ENCODE data around the gene ERVK3-1. TPM values are rescaled to one million over a fixed set of nuclear protein-coding genes. Genes with fewer than 3 reads are reported as not detected.

ERVK3-1 gene
- total RNA-seq, 1 experiment from 2014 or later: 28.1 TPM

GRCh38 chr19:58284199-58284598 is 21.0 kb upstream of the ERVK3-1 start:
- Histone ChIP-seq H3K9me3 (ENCODE audit: control insufficient read depth in 1 of 2, insufficient read depth in 1 of 2, low read depth in 1 of 2, low read length in 2 of 2) (peaks cover 0 to 11% of the 10 kb centered on the region in 2 experiments; a peak in 3 of 4 replicates), H3K27ac (ENCODE audit: low read depth, low read length) (no peak overlapping the region), H3K79me2 (ENCODE audit: insufficient read depth, low read length) (peaks cover 39% of the 10 kb centered on the region), H3K36me3 (ENCODE audit: control insufficient read depth in 1 of 2, insufficient read depth in 2 of 2, low read length in 2 of 2) (peaks cover 30 to 48% of the 10 kb centered on the region in 2 experiments), H3K4me3 (replicated peaks in 1 of 2; ENCODE audit: low read depth in 1 of 2, low read length in 2 of 2) (no peak overlapping the region), H4K20me1 (ENCODE audit: insufficient read depth) (no peaks in the 10 kb centered on the region), H3K9ac (ENCODE audit: low read length) (no peak overlapping the region), H3K9me2 (ENCODE audit: insufficient read depth) (no peaks in the 10 kb centered on the region), H3K4me2 (ENCODE audit: low read length) (no peak overlapping the region), H3K4me1 (ENCODE audit: control insufficient read depth in 1 of 2, insufficient read depth in 2 of 2, low read length in 2 of 2) (peaks cover 4 to 11% of the 10 kb centered on the region in 2 experiments; a peak in 3 of 4 replicates), H3K27me3 (ENCODE audit: insufficient read depth, low read length) (no peaks in the 10 kb centered on the region), H2AFZ (ENCODE audit: low read depth, low read length, poor library complexity, severe bottlenecking) (no peak overlapping the region)
- ATAC-seq (no peak), DNase-seq (ENCODE audit: low read depth, low spot score) (no peak)
- TF ChIP-seq ZBTB33 (IDR thresholded peaks at IDR 0.05; ENCODE audit: extremely low read depth, insufficient replicate concordance, low read length): no peak
- no peak for TF ChIP-seq RAD21 (IDR thresholded peaks at IDR 0.05; ENCODE audit: low read depth)
- TF ChIP-seq EZH2 (IDR thresholded peaks at IDR 0.05): no peak
- TF ChIP-seq REST (IDR thresholded peaks at IDR 0.05; ENCODE audit: low read depth): no peak
- no peak for TF ChIP-seq TCF7L2 (IDR thresholded peaks at IDR 0.05; ENCODE audit: borderline replicate concordance, extremely low read depth, insufficient read depth, insufficient read length)
- no peak for TF ChIP-seq MAX (IDR thresholded peaks at IDR 0.05)
- no peak for TF ChIP-seq POLR2AphosphoS5 (IDR thresholded peaks at IDR 0.05; ENCODE audit: low read depth, low read length)
- TF ChIP-seq EGR1 (IDR thresholded peaks at IDR 0.05; ENCODE audit: low read depth): no peak
- no peak for TF ChIP-seq ATF3 (IDR thresholded peaks at IDR 0.05)
- no peak for TF ChIP-seq CBX3 (IDR thresholded peaks at IDR 0.05; ENCODE audit: low read depth)
- no peak for TF ChIP-seq SIN3A (IDR thresholded peaks at IDR 0.05; ENCODE audit: low read depth)
- TF ChIP-seq EZH2phosphoT487 (IDR thresholded peaks at IDR 0.05; ENCODE audit: borderline replicate concordance): no peak
- TF ChIP-seq SRF (IDR thresholded peaks at IDR 0.05; ENCODE audit: low read depth): no peak
- intact Hi-C loops (cut with micrococcal nuclease): no loop called here
- POLR2A ChIA-PET: no interaction called here
- CTCF ChIA-PET: no interaction called here
- RAD21 ChIA-PET (ENCODE audit: low non-redundant PET in 1 of 2, low total read pairs in 2 of 2, uncharacterized antibody in 2 of 2, unreplicated experiment in 2 of 2): no interaction called here
- BruUV-seq (replicated peaks): no TSS peak

All from HCT116 (cell line).